Ovary (tissue), 9 donors: Measurements from ENCODE around the gene ANKS1B. TPM values are rescaled to one million over a fixed set of nuclear protein-coding genes. Genes with fewer than 3 reads are reported as not detected.

Source experiments
- DNase-seq, 5 donors: peaks; one replicate each; pipeline ENCODE4 v3.0.0-alpha.2; 2019 to 2020
- H3K27ac ChIP-seq, 2 donors: fragments of 200-600 bp; one replicate each; pipeline versions ENCODE4 v1.5.1 to v1.8.0; 2019 to 2022
- H3K27me3 ChIP-seq: fragments of 200-600 bp; one replicate; pipeline ENCODE4 v1.8.0; 2022
- H3K36me3 ChIP-seq: fragments of 200-600 bp; sonication (generic); one replicate; pipeline ENCODE4 v1.5.1; 2019
- H3K4me1 ChIP-seq: one replicate; pipeline ENCODE4 v1.8.1; 2013; ENCODE audit warnings: mild to moderate bottlenecking, moderate library complexity; ENCODE audit not compliant: insufficient read depth
- H3K4me3 ChIP-seq: fragments of 200-600 bp; sonication (generic); one replicate; pipeline ENCODE4 v1.5.1; 2017
- H3K9me3 ChIP-seq, 2 donors: fragments of 200-600 bp in 1 of 2; sonication (generic) in 1 of 2; one replicate each; pipeline versions ENCODE4 v1.5.1 to v1.8.1; 2013 to 2019; ENCODE audit warnings: mild to moderate bottlenecking in 1 of 2, moderate library complexity in 1 of 2
- EP300 ChIP-seq: sonication (generic); formaldehyde crosslinking; IDR thresholded peaks from one replicate; pipeline ENCODE4 v1.6.1; 2017; ENCODE audit warnings: antibody characterized with exemption
- POLR2A ChIP-seq: fragments of 450-650 bp; IDR thresholded peaks from one replicate; pipeline ENCODE4 v1.6.1; 2017; ENCODE audit warnings: antibody characterized with exemption, mild to moderate bottlenecking, moderate library complexity
- WGBS, 3 donors: extraction: QIAGEN DNeasy Blood & Tissue Kit in 1 of 3; methylation state at CpG; one replicate each; pipeline versions ENCODE4 v1.1.5 to v1.1.7; 2013 to 2017; 5-methylcytosine and 5-hydroxymethylcytosine counted together
- intact Hi-C, 4 donors: fragments of 100-400 bp; cut with DNase I; formaldehyde crosslinking; loops; one replicate each; pipeline versions ENCODE4 v1.11.0 to v1.15.1; 2022 to 2023
- polyA plus RNA-seq, 2 donors: library from polyadenylated mRNA; stranded (reverse); fragments of 200-250 nt in 1 of 2; fragments of 350-450 nt in 1 of 2; fragmentation: Illumina TruSeq in 1 of 2; extraction: RNeasy Lipid Tissue Mini Kit (QIAGEN cat#74804) in 1 of 2; gene quantifications; one replicate each; pipeline ENCODE4 v1.2.3, GENCODE V29; 2013 to 2014
- total RNA-seq, 7 donors: library from RNA; depleted of rRNA in 2 of 7; stranded (reverse); fragments of >200 nt in 2 of 7; fragmentation: NEBNext Ultra II Directional in 3 of 7; extraction: Animal tissue kit (Norgen Biotek cat#: 25700) in 3 of 7; gene quantifications; one replicate each; pipeline versions ENCODE4 v1.1.0 to v1.2.4, GENCODE V29; 2016 to 2023
- TF ChIP-seq, protein P1 (sequence below), 3 donors: fragments of 450-650 bp in 2 of 3; fragments of 200-600 bp in 1 of 3; IDR thresholded peaks; one replicate each; pipeline versions ENCODE4 v1.5.1 to v1.8.0; 2016 to 2022; ENCODE audit warnings: antibody characterized with exemption in 3 of 3, mild to moderate bottlenecking in 1 of 3
- donor health status: DM: no; HTN: no; CAD: no; lungs with moderate emphysema.
- donor health status: DM: no; HTN: no; CAD: no.
- donor health status: Bipolar disorder and iron deficiency.
- donor health status: DM: yes; HTN: yes; CAD: no.
- donor health status: DM: no; HTN: no; CAD: no.
- donor health status: DM: yes; HTN: yes; CAD: no.

Gene ANKS1B
- total and polyA plus RNA-seq, 9 donors, result 0.80 to 34.9 (median 7.7) TPM

DNA sequence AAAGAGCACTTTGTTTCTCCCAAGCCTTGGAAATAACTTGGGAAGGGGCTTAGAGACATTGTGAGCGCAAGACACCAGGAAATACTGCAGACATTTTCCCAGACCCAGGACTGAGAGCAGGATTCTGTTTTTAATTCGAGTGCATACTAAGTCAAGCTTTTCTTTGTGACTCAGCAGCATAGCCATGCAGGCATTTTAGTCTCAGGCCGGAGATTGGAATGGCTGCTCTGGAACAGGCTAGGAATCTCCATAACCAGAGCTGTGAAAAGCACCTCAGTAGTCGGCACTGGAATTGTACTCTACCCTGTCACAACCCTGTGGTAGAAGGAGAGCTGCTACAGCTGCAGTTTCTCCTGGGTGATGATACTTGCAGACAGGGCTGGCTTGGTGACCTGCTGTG lies 366.1 kb downstream of the ANKS1B start:
- peaks cover 0 to 3% of the 10 kb centered on the region in 2 donors for H3K9me3 ChIP-seq
- no peak overlapping the region for H3K4me3 ChIP-seq
- WGBS, 3 donors, result 83 to 89% (median 85%) methylated on average over 4 of the region's 4 CpGs
- intact Hi-C loops, result no loop called here
- no peak for DNase-seq
- H3K27me3 ChIP-seq, result no peaks in the 10 kb centered on the region
- no peaks in the 10 kb centered on the region for H3K36me3 ChIP-seq
- no peak overlapping the region for H3K27ac ChIP-seq
- TF ChIP-seq EP300, result no peak
- TF ChIP-seq POLR2A, result no peak
- TF ChIP-seq, protein P1, sequence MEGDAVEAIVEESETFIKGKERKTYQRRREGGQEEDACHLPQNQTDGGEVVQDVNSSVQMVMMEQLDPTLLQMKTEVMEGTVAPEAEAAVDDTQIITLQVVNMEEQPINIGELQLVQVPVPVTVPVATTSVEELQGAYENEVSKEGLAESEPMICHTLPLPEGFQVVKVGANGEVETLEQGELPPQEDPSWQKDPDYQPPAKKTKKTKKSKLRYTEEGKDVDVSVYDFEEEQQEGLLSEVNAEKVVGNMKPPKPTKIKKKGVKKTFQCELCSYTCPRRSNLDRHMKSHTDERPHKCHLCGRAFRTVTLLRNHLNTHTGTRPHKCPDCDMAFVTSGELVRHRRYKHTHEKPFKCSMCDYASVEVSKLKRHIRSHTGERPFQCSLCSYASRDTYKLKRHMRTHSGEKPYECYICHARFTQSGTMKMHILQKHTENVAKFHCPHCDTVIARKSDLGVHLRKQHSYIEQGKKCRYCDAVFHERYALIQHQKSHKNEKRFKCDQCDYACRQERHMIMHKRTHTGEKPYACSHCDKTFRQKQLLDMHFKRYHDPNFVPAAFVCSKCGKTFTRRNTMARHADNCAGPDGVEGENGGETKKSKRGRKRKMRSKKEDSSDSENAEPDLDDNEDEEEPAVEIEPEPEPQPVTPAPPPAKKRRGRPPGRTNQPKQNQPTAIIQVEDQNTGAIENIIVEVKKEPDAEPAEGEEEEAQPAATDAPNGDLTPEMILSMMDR (IDR thresholded peaks at IDR 0.05), result no peak
- H3K4me1 ChIP-seq, result no peaks in the 10 kb centered on the region

DNA sequence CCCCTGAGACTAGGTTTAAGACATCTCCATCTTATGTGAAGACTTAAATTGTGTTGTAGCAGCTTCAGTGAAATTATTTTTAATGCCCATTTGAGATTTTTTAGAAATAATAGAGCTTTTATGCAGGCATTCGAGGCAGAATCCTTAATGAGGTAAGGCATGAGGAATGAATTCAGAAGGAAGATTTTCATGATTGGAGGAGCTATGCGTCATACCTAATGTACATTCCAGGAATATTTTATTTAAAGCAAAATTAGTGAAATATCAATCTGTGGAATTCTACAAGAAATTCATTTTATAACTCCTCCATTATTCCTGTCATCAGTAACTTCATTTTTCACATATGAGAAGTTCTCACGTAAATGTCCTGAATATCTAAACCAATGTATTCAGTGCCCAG lies 373.1 kb downstream of the ANKS1B start:
- 80 to 88% (median 84%) methylated on average over 3 of the region's 3 CpGs for WGBS, 3 donors
- no peak for DNase-seq
- TF ChIP-seq, protein P1 (IDR thresholded peaks at IDR 0.05), result no peak
- TF ChIP-seq POLR2A (no peak), EP300 (no peak)

DNA sequence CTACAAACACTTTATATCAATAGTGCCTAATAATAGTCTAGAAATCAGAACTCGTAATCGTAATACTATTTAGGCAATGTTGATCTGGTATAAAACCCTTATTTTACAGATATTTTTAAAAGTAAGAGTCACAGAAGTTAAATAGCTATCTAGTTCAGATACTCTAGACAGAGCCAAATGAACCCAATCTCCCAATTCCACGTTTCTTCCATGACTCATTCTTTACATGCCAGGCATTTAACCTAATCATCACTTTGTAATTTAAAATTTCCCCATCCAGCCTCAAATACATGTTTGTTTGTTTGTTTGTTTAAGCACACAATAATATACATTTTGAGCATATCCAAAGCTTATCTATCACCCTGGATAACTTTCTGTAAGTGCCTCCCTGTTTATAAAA lies 373.6 kb downstream of the ANKS1B start:
- H3K27me3 ChIP-seq, result no peaks in the 10 kb centered on the region
- intact Hi-C loops, result no loop called here
- H3K9me3 ChIP-seq, result no peaks in the 10 kb centered on the region
- no peaks in the 10 kb centered on the region for H3K4me1 ChIP-seq
- DNase-seq, result no peak
- WGBS, 3 donors, result 54 to 61% (median 59%) methylated on average over 3 of the region's 3 CpGs
- no peaks in the 10 kb centered on the region for H3K36me3 ChIP-seq
- TF ChIP-seq POLR2A, result no peak
- TF ChIP-seq EP300, result no peak
- TF ChIP-seq, protein P1 (IDR thresholded peaks at IDR 0.05), result no peak
- H3K4me3 ChIP-seq, result no peak overlapping the region
- no peak overlapping the region for H3K27ac ChIP-seq

More for the DNA sequence above, 373.1 kb downstream of the ANKS1B start:
- no peaks in the 10 kb centered on the region for H3K4me1 ChIP-seq
- H3K9me3 ChIP-seq, result no peaks in the 10 kb centered on the region
- no peak overlapping the region for H3K4me3 ChIP-seq
- intact Hi-C loops, result no loop called here
- no peak overlapping the region for H3K27ac ChIP-seq
- no peaks in the 10 kb centered on the region for H3K36me3 ChIP-seq
- no peaks in the 10 kb centered on the region for H3K27me3 ChIP-seq

DNA sequence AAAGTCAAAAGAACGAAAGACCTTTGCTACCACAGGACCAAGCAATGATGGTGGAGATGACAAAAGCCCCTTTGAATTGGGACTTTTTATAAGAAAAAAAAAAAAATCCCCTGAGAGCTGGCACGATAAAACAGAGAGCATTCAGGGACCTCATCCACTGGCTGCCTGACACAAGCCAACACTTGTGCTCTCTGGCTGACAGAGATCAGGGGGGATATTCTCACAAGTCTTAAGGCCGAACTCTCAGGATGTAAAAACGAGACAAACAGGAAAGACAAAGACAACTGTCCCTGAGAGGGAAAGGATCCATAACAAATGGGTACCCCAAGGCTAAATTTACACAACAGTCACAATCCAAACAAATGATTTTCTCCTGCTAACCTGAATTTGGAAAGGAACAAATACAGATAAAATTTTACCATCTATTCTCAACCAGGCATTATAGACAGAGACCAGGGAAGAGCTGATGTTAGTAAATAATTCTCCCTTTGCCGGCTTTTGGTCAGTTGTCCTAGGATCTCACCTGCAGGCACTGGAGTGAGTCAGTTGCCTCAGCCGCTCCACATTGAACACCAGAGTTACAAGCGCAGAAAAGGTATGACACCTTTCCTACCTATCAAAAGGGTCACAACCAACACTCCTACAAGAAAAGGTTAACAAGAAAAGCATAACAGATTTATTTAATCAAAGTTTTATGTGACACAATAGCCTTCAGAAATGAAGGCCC lies 375.1 kb downstream of the ANKS1B start:
- Histone ChIP-seq H3K27me3 (no peaks in the 10 kb centered on the region), H3K9me3 (no peaks in the 10 kb centered on the region), H3K4me1 (no peaks in the 10 kb centered on the region), H3K27ac (no peak overlapping the region), H3K4me3 (no peak overlapping the region), H3K36me3 (no peaks in the 10 kb centered on the region)
- TF ChIP-seq POLR2A (no peak), EP300 (no peak)
- TF ChIP-seq, protein P1 (IDR thresholded peaks at IDR 0.05), result no peak
- WGBS, 3 donors, result 71 to 75% (median 74%) methylated on average over 7 of the region's 7 CpGs
- no peak for DNase-seq
- intact Hi-C loops, result no loop called here
